Measurements from ENCODE around the gene AP2S1. TPM values are rescaled to one million over a fixed set of nuclear protein-coding genes. Genes with fewer than 3 reads are reported as not detected.
"Not testable (repeated sequence)": the region's sequence is repeated elsewhere in the genome, so short reads cannot be mapped to it uniquely, and the experiment has no call there.

AP2S1 gene
- total RNA-seq, 1 donor from 2014 or later: 100 TPM

DNA sequence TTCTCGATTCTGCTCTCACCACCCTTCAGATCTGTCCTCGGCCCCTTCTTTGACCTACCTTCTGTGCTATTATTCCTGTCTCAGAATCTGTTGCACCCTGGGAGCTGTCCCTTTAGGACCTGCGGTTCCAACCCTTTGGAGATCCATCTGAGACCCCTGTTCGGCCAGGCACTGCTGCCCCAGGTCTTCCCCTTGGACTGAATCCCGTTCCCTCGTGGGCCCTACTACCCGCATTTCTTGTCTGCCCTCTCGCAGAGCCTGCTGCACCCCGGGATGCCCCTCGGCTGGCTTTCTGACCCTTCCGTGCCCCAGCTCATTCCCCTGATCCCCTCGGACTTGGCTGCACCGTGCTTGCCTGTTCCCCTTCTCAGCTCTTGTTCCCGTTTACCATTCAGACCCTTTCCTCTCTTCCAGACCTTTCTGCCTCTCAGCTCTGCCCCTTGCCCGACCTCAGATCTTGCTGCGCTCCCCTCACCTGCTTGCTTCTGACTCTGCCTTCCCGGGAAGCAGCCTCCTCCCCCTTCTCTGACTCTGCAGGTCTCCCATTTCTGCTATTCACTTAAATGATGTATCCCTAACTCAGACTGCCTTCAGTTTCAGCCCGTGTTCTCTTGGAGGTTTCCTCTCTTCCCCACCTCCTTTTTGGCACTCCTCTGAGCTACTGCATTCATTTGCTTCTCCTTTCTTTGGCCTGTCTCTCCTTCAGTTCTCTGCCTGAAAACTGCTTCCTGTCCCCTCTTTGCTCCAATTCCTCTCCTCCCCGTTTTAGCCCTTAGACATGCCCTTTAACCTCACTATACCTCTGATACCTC is 11.3 kb upstream of the AP2S1 start:
- Mint-ChIP-seq H3K36me3 (ENCODE audit: low read depth) (peaks cover 10% of the 10 kb centered on the region), H3K9me3 (no peaks in the 10 kb centered on the region), H3K4me1 (peaks cover 15% of the 10 kb centered on the region), H3K27ac (no peak overlapping the region), H3K27me3 (no peaks in the 10 kb centered on the region), H3K4me3 (no peak overlapping the region)
- intact Hi-C loops (cut with micrococcal nuclease): loop anchor here (2.0 to 10.0 kb wide), 3 partner anchors 53 to 395 kb away; partner anchors contain the start of gene CCDC9
- peak; percentile 70 for DNase-seq

DNA sequence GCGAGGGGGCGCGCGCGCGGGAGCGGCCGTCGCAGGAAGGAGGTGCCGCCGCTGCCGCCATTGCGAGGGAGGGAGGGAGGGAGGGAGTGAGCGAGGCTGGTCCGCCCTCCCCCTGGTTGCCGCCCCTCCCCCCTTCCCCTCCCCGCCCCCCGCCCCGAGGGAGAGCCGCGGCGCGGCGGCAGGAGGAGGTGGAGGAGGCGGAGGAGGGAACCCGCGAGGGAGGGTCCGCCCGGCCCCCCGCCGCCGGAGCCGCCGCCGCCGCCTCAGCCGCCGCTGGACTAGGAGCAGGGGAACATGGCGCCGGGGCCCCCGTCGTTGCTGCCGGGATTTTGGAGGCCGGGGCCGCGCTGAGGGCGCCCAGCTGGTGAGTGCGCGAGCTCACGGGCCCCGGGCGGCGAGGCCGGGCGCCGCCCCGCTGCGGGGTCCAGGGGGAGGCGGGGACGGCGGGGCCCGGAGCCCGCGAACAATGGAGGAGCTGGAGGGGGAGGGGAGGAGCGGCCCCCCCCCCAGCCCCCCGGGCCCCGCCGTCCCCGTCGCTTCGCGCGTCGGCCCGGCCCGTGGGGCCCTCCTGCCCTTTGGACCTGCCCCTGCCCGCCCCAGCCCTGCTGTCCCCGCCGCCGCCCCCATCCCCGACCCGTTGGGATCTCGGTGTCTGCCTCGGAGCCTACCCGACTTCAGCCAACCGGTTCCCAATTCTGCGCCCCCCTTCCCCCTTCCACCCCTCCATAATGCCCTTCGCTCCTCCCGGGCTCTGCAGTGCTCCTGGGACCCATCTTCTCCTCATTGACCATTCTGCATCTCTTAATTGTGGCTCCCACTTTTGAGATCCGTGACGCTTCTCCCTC is 10.4 kb upstream of the AP2S1 start, which contains the start of gene ARHGAP35:
Gene ARHGAP35, plus strand, starts transcription at position 152 of the 845 bp plus-strand sequence. CDS start 57,679 bp downstream, outside the sequence.
- Mint-ChIP-seq H3K4me1 (peaks cover 19% of the 10 kb centered on the region), H3K4me3 (peak within 1 kb of the TSS; percentile 85), H3K27ac (peak within 1 kb of the TSS; percentile 91), H3K9me3 (no peaks in the 10 kb centered on the region), H3K27me3 (no peaks in the 10 kb centered on the region), H3K36me3 (ENCODE audit: low read depth) (peaks cover 10% of the 10 kb centered on the region)
- peak; percentile 70 for DNase-seq
- intact Hi-C loops (cut with micrococcal nuclease): loop anchor here (1.0 to 10.0 kb wide), 4 partner anchors 11 to 396 kb away; partner anchors contain the start of genes AP2S1 and CCDC9

DNA sequence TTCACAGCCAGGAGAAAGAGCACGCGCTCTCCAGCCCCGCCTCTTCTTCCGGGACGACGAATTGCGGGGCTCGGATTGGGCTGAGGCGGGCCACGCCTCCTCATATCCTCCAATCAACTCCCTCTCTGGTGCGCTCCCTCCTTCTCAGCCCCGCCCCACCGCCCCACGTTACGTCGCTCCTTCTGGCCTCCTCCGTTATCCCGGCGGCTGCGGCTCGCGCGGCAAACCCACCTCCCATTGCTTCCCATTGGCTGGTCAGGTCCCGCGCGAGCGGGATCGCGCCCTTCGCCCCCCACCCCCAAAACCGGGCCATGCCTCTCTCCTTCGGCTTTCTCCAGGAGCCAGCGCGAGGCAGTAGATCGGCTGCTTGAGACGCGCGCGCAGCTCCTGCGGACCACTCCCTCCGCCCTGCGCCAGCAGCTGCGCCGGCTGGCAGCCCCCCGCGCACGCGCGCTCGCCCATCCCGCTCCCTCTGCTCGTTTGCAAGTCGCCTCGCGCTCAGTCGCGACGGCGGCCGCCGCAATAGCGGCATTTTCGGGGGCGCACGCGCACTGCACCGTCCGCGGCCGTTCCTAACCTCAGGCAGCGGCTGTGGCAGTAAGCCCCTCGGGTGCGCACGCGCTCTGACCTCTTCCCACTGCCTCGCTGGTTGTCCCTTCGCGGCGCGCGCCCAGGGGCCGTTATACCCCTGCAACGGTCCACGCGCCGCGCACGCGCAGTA is 9.6 kb upstream of the AP2S1 start:
- Mint-ChIP-seq H3K27ac (peak overlapping the region; percentile 91), H3K9me3 (no peaks in the 10 kb centered on the region), H3K36me3 (ENCODE audit: low read depth) (peaks cover 7% of the 10 kb centered on the region), H3K27me3 (no peaks in the 10 kb centered on the region), H3K4me3 (peak overlapping the region; percentile 85), H3K4me1 (peaks cover 19% of the 10 kb centered on the region)
- intact Hi-C loops (cut with micrococcal nuclease): loop anchor here (1.0 to 10.0 kb wide), 4 partner anchors 10 to 397 kb away; partner anchors contain the start of genes AP2S1 and CCDC9
- peak; percentile 99 for DNase-seq

- Mint-ChIP-seq H3K27ac (peak overlapping the region; percentile 91), H3K4me3 (peak overlapping the region; percentile 85), H3K27me3 (no peaks in the 10 kb centered on the region), H3K36me3 (ENCODE audit: low read depth) (peaks cover 6% of the 10 kb centered on the region), H3K9me3 (no peaks in the 10 kb centered on the region), H3K4me1 (peaks cover 18% of the 10 kb centered on the region)
- intact Hi-C loops (cut with micrococcal nuclease): loop anchor here (1.0 to 10.0 kb wide), 4 partner anchors 9 to 397 kb away; partner anchors contain the start of genes AP2S1 and CCDC9
- no peak for DNase-seq
These were observed 9.0 kb upstream of the AP2S1 start for GRCh38 chr19:46859637-46860124.

DNA sequence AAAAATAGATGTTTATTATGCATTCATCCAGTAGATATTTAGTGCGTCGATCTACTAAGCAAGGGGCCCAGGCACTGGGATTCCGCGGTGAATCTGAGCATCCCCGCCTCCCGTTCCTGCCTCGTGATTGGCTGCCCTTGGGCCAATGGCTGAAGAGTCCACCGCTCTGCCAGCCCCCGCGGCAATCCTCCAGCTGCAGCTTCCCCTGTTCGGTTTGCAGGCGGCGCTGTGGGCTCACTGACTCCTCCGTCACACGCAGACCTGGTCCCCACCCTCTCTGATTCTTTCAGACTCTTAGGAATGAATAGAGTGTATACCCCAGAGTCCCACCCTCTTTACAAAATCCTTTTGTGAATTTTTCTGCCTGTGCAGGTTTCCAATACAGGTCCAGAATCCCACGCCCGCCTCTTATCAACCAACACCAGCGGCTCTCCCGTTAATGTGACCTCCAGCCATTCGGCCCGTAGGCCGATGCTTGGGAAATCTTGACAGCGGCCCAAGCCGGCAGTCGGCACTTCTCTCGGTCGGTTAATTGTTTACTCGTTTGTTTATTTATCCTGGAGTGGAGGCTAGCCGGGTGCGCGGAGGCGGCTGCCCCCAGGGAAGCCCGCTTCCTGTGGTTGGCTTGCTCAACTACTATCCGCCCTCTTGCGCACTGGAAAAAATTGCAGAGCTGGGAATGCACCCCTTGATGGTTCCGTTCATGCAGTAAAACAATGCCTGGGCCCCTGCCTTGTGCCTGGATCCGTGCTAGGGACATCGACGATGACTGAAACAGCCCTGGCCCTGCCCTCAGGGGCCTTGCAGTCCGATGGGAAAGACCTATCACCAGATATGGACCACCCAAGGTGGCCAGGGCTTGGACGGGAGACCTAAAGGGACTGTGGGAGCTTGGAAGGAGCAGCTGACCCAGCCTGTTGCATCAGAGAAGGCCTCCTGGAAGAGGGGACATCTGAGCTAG is 5.7 kb upstream of the AP2S1 start:
- Mint-ChIP-seq H3K36me3 (ENCODE audit: low read depth) (peaks cover 6% of the 10 kb centered on the region), H3K27me3 (no peaks in the 10 kb centered on the region), H3K4me3 (peak overlapping the region; percentile 88), H3K4me1 (peaks cover 15% of the 10 kb centered on the region), H3K9me3 (no peaks in the 10 kb centered on the region), H3K27ac (peak overlapping the region; percentile 95)
- DNase-seq: peak; percentile 97
- intact Hi-C loops (cut with micrococcal nuclease): loop anchor here (1.0 to 2.0 kb wide), 3 partner anchors 134 to 493 kb away; partner anchors contain the start of genes DHX34 and ZC3H4

GRCh38 chr19:46854698-46855097 is 4.1 kb upstream of the AP2S1 start:
- H3K4me1 Mint-ChIP-seq: peaks cover 20% of the 10 kb centered on the region
- H3K27ac Mint-ChIP-seq; H3K9me3 Mint-ChIP-seq; intact Hi-C loops (cut with micrococcal nuclease); H3K4me3 Mint-ChIP-seq; DNase-seq; H3K27me3 Mint-ChIP-seq; H3K36me3 Mint-ChIP-seq (ENCODE audit: low read depth): not testable (repeated sequence)

GRCh38 chr19:46852830-46853229 is 2.2 kb upstream of the AP2S1 start:
- Mint-ChIP-seq H3K9me3 (no peaks in the 10 kb centered on the region), H3K4me1 (peaks cover 25% of the 10 kb centered on the region), H3K27ac (no peak overlapping the region), H3K27me3 (no peaks in the 10 kb centered on the region), H3K36me3 (ENCODE audit: low read depth) (no peaks in the 10 kb centered on the region), H3K4me3 (no peak overlapping the region)
- DNase-seq: no peak
- intact Hi-C loops (cut with micrococcal nuclease): no loop called here

- Mint-ChIP-seq H3K27me3 (no peaks in the 10 kb centered on the region), H3K36me3 (ENCODE audit: low read depth) (peaks cover 9% of the 10 kb centered on the region), H3K4me3 (peak overlapping the region; percentile 90), H3K27ac (peak overlapping the region; percentile 74), H3K4me1 (peaks cover 17% of the 10 kb centered on the region), H3K9me3 (no peaks in the 10 kb centered on the region)
- intact Hi-C loops (cut with micrococcal nuclease): loop anchor here (1.0 kb wide), 1 partner anchor 11 kb away; the partner anchor contains the start of gene ARHGAP35
- DNase-seq: no peak
These were observed 1.0 kb downstream of the AP2S1 start for GRCh38 chr19:46849610-46850009.

GRCh38 chr19:46848389-46848788 is 2.3 kb downstream of the AP2S1 start:
- peaks cover 17% of the 10 kb centered on the region for H3K4me1 Mint-ChIP-seq
- no peaks in the 10 kb centered on the region for H3K27me3 Mint-ChIP-seq
- no peak overlapping the region for H3K4me3 Mint-ChIP-seq
- H3K9me3 Mint-ChIP-seq: no peaks in the 10 kb centered on the region
- intact Hi-C loops (cut with micrococcal nuclease): no loop called here
- DNase-seq: no peak
- H3K27ac Mint-ChIP-seq: no peak overlapping the region
- peaks cover 14% of the 10 kb centered on the region for H3K36me3 Mint-ChIP-seq (ENCODE audit: low read depth)

- Mint-ChIP-seq H3K9me3 (no peaks in the 10 kb centered on the region), H3K27me3 (no peaks in the 10 kb centered on the region), H3K36me3 (ENCODE audit: low read depth) (peaks cover 20% of the 10 kb centered on the region), H3K27ac (no peak overlapping the region), H3K4me3 (no peak overlapping the region), H3K4me1 (peaks cover 17% of the 10 kb centered on the region)
- DNase-seq: no peak
- intact Hi-C loops (cut with micrococcal nuclease): no loop called here
These were observed 3.1 kb downstream of the AP2S1 start for GRCh38 chr19:46847528-46847927.

DNA sequence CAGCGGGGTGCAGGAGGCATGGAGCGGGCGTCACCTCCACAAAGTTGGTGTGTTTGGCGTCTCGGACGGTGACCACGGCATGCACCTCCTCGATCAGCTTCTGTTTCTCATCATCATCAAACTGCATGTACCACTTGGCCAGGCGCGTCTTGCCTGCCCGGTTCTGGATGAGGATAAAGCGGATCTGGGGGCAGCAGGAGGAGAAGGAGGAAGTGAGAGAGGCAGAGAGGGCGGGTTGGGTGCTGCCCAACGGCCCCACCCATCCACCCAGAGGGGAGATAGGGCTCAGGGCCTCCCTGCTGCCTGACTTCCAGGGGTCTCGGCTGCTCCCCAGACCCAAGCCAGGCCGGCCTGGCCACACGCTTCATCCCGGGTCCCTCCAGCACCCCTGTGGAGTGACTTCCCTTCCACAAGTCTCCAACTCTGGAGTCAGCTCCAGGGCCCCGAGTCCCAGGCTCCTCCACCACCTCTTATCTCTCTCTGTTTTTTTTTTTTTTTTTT is 4.6 kb downstream of the AP2S1 start:
- Mint-ChIP-seq H3K4me3 (no peak overlapping the region), H3K27me3 (no peaks in the 10 kb centered on the region), H3K27ac (no peak overlapping the region), H3K4me1 (peaks cover 17% of the 10 kb centered on the region), H3K9me3 (no peaks in the 10 kb centered on the region), H3K36me3 (ENCODE audit: low read depth) (peaks cover 28% of the 10 kb centered on the region)
- DNase-seq: no peak
- intact Hi-C loops (cut with micrococcal nuclease): no loop called here

- Mint-ChIP-seq H3K4me1 (peaks cover 5% of the 10 kb centered on the region), H3K27me3 (no peaks in the 10 kb centered on the region), H3K4me3 (no peak overlapping the region), H3K36me3 (ENCODE audit: low read depth) (peaks cover 36% of the 10 kb centered on the region), H3K27ac (no peak overlapping the region), H3K9me3 (no peaks in the 10 kb centered on the region)
- no peak for DNase-seq
- intact Hi-C loops (cut with micrococcal nuclease): no loop called here
These were observed 6.6 kb downstream of the AP2S1 start for GRCh38 chr19:46844067-46844489.
